SK-N-SH treated with all-trans-retinoic acid at 6 μM for 48 hours (cell line): ENCODE measurements around the gene NHLRC2.

Experiments
- ATAC-seq: fragments of 200-7000 bp; cut with Tn5 transposase; 3 replicates; pipeline ENCODE4 v1.9.1; 2020; ENCODE audit warnings: mild to moderate bottlenecking, moderate library complexity
- ARNTL ChIP-seq: fragments of 450-650 bp; formaldehyde crosslinking; IDR thresholded peaks from 2 replicates; pipeline ENCODE4 v1.5.0; 2020; ENCODE audit warnings: low read depth, mild to moderate bottlenecking, moderate library complexity, borderline replicate concordance
- CREB5 ChIP-seq: fragments of 250-450 bp; sonication (Bioruptor Pico); IDR thresholded peaks from 2 replicates; pipeline ENCODE4 v1.5.1; 2020; ENCODE audit warnings: low read depth, mild to moderate bottlenecking, moderate library complexity
- CSRNP3 ChIP-seq: fragments of 250-450 bp; sonication (Bioruptor Pico); IDR thresholded peaks from 2 replicates; pipeline ENCODE4 v1.5.1; 2021; ENCODE audit warnings: mild to moderate bottlenecking, moderate library complexity
- ESRRG ChIP-seq: fragments of 250-450 bp; sonication (Bioruptor Pico); IDR thresholded peaks from 2 replicates; pipeline ENCODE4 v1.6.1; 2021; ENCODE audit warnings: mild to moderate bottlenecking
- GLIS3 ChIP-seq: fragments of 250-450 bp; sonication (Bioruptor Pico); IDR thresholded peaks from 2 replicates; pipeline ENCODE4 v1.5.0; 2020; ENCODE audit warnings: mild to moderate bottlenecking, moderate library complexity
- ISL1 ChIP-seq: fragments of 250-450 bp; sonication (Bioruptor Pico); IDR thresholded peaks from 2 replicates; pipeline ENCODE4 v2.1.2; 2022; ENCODE audit warnings: mild to moderate bottlenecking, moderate library complexity
- PATZ1 ChIP-seq: fragments of 250-450 bp; sonication (Bioruptor Pico); IDR thresholded peaks from 2 replicates; pipeline ENCODE4 v1.8.0; 2020; ENCODE audit warnings: mild to moderate bottlenecking, moderate library complexity, borderline replicate concordance
- POU6F1 ChIP-seq: fragments of 250-450 bp; sonication (Bioruptor Pico); IDR thresholded peaks from 2 replicates; pipeline ENCODE4 v1.8.0; 2021; ENCODE audit warnings: low read depth, mild to moderate bottlenecking, moderate library complexity, borderline replicate concordance
- PPARA ChIP-seq: fragments of 250-450 bp; sonication (Bioruptor Pico); IDR thresholded peaks from 2 replicates; pipeline ENCODE4 v1.5.0; 2020; ENCODE audit warnings: mild to moderate bottlenecking, borderline replicate concordance
- RARB ChIP-seq: fragments of 250-450 bp; sonication (Bioruptor Pico); IDR thresholded peaks from 2 replicates; pipeline ENCODE4 v1.8.0; 2021; ENCODE audit warnings: mild to moderate bottlenecking, moderate library complexity
- SNAI2 ChIP-seq: fragments of 250-450 bp; sonication (Bioruptor Pico); IDR thresholded peaks from 2 replicates; pipeline ENCODE4 v1.5.0; 2020; ENCODE audit warnings: mild to moderate bottlenecking, moderate library complexity
- TSHZ2 ChIP-seq: fragments of 250-450 bp; sonication (Bioruptor Pico); IDR thresholded peaks from 2 replicates; pipeline ENCODE4 v1.5.0; 2020; ENCODE audit warnings: mild to moderate bottlenecking, moderate library complexity
- ZFP3 ChIP-seq: fragments of 250-450 bp; sonication (Bioruptor Pico); IDR thresholded peaks from 2 replicates; pipeline ENCODE4 v1.5.0; 2020; ENCODE audit warnings: mild to moderate bottlenecking, moderate library complexity
- ZFP30 ChIP-seq: fragments of 450-650 bp; formaldehyde crosslinking; IDR thresholded peaks from 2 replicates; pipeline ENCODE4 v1.5.0; 2022; ENCODE audit warnings: mild to moderate bottlenecking, moderate library complexity
- ZNF565 ChIP-seq: fragments of 450-650 bp; formaldehyde crosslinking; conservative IDR thresholded peaks from 2 replicates; pipeline ENCODE4 v1.5.0; 2020; ENCODE audit warnings: low read depth, mild to moderate bottlenecking, moderate library complexity
- ZNF70 ChIP-seq: fragments of 450-650 bp; formaldehyde crosslinking; IDR thresholded peaks from 2 replicates; pipeline ENCODE4 v1.5.0; 2020; ENCODE audit warnings: mild to moderate bottlenecking, moderate library complexity
- ZNF8 ChIP-seq: fragments of 450-650 bp; formaldehyde crosslinking; IDR thresholded peaks from 2 replicates; pipeline ENCODE4 v1.5.0; 2020; ENCODE audit warnings: mild to moderate bottlenecking, moderate library complexity

NHLRC2 gene

GRCh38 chr10:113854013-113854760 lies at the start of gene NHLRC2, which contains the start of gene DCLRE1A:
TSS of gene NHLRC2 (plus strand) at chr10:113854661. CDS start at chr10:113854873, 212 bp downstream.
TSS of gene DCLRE1A (minus strand) at chr10:113854082. CDS start at chr10:113853182, 900 bp downstream.
- peak; percentile 89 for ATAC-seq
- TF ChIP-seq PATZ1 (CRISPR knock-in tag), result no peak
- TF ChIP-seq ZNF70 (CRISPR knock-in tag), result no peak
- no peak for TF ChIP-seq ESRRG (CRISPR knock-in tag)
- TF ChIP-seq POU6F1 (CRISPR knock-in tag), result no peak
- no peak for TF ChIP-seq ZNF8 (CRISPR knock-in tag)
- TF ChIP-seq CREB5, result no peak
- TF ChIP-seq ZFP30 (CRISPR knock-in tag), result no peak
- no peak for TF ChIP-seq SNAI2
- no peak; the same call in 1 of the 2 replicates for TF ChIP-seq ZFP3 (CRISPR knock-in tag)
- no peak for TF ChIP-seq ISL1 (CRISPR knock-in tag)
- no peak for TF ChIP-seq ARNTL (CRISPR knock-in tag)
- TF ChIP-seq TSHZ2 (CRISPR knock-in tag), result no peak
- no peak for TF ChIP-seq CSRNP3 (CRISPR knock-in tag)
- TF ChIP-seq ZNF565 (CRISPR knock-in tag), result no peak
- TF ChIP-seq RARB (CRISPR knock-in tag), result no peak
- no peak for TF ChIP-seq PPARA

- no peak for ATAC-seq
- no peak for TF ChIP-seq ESRRG (CRISPR knock-in tag)
- no peak for TF ChIP-seq ARNTL (CRISPR knock-in tag)
- no peak for TF ChIP-seq TSHZ2 (CRISPR knock-in tag)
- no peak for TF ChIP-seq SNAI2
- no peak for TF ChIP-seq CREB5
- no peak for TF ChIP-seq PATZ1 (CRISPR knock-in tag)
- no peak for TF ChIP-seq CSRNP3 (CRISPR knock-in tag)
- TF ChIP-seq ZFP3 (CRISPR knock-in tag), result no peak
- TF ChIP-seq GLIS3 (CRISPR knock-in tag), result no peak
These were observed 48.0 kb upstream of the NHLRC2 start for GRCh38 chr10:113806503-113806902.
